Left ventricle myocardium inferior (tissue), 1 donor: ENCODE results near the gene PANK4. TPM values are rescaled to one million over a fixed set of nuclear protein-coding genes. Genes with fewer than 3 reads are reported as not detected.

Experiments used
- DNase-seq: peaks from one replicate; pipeline ENCODE4 v3.0.0-alpha.2; 2020
- H3K27ac ChIP-seq: fragments of 200-600 bp; replicated peaks from 2 replicates; pipeline ENCODE4 v1.8.0; 2021
- H3K27me3 ChIP-seq: fragments of 200-600 bp; 2 replicates; pipeline ENCODE4 v1.8.0; 2021; ENCODE audit warnings: low read depth
- H3K36me3 ChIP-seq: fragments of 200-600 bp; 2 replicates; pipeline ENCODE4 v1.8.0; 2021
- H3K4me1 ChIP-seq: fragments of 200-600 bp; 2 replicates; pipeline ENCODE4 v1.8.0; 2021
- H3K4me3 ChIP-seq: fragments of 200-600 bp; 2 replicates; pipeline ENCODE4 v1.8.0; 2021; ENCODE audit warnings: mild to moderate bottlenecking, moderate library complexity
- H3K9me3 ChIP-seq: fragments of 200-600 bp; replicated peaks from 2 replicates; pipeline ENCODE4 v1.8.0; 2021
- CTCF ChIP-seq: fragments of 200-600 bp; IDR thresholded peaks from 2 replicates; pipeline ENCODE4 v1.8.0; 2021; ENCODE audit warnings: antibody characterized with exemption, mild to moderate bottlenecking, borderline replicate concordance
- intact Hi-C: fragments of 100-400 bp; cut with micrococcal nuclease; formaldehyde crosslinking; loops from one replicate; pipeline ENCODE4 v1.11.0; 2022
- total RNA-seq: library from RNA; stranded (reverse); fragmentation: NEBNext Ultra II Directional; extraction: Animal tissue kit (Norgen Biotek cat#: 25700); gene quantifications from one replicate; pipeline ENCODE4 v1.2.1, GENCODE V29; 2021
- donor health status: DM: no; HTN: yes; CAD: no; lungs with severe emphysema.

The PANK4 gene
- total RNA-seq, 1 donor from 2014 or later = 42.8 TPM

- H3K36me3 ChIP-seq = peaks cover 98% of the 10 kb centered on the region
- no peak for DNase-seq
- no peaks in the 10 kb centered on the region for H3K27me3 ChIP-seq
- H3K4me3 ChIP-seq = no peak overlapping the region
- H3K4me1 ChIP-seq = no peaks in the 10 kb centered on the region
- H3K27ac ChIP-seq = no peak overlapping the region
- no peaks in the 10 kb centered on the region for H3K9me3 ChIP-seq
- intact Hi-C loops = no loop called here
- TF ChIP-seq CTCF = no peak
Observed at GRCh38 chr1:2513939-2514652, 12.3 kb downstream of the PANK4 start.

DNA sequence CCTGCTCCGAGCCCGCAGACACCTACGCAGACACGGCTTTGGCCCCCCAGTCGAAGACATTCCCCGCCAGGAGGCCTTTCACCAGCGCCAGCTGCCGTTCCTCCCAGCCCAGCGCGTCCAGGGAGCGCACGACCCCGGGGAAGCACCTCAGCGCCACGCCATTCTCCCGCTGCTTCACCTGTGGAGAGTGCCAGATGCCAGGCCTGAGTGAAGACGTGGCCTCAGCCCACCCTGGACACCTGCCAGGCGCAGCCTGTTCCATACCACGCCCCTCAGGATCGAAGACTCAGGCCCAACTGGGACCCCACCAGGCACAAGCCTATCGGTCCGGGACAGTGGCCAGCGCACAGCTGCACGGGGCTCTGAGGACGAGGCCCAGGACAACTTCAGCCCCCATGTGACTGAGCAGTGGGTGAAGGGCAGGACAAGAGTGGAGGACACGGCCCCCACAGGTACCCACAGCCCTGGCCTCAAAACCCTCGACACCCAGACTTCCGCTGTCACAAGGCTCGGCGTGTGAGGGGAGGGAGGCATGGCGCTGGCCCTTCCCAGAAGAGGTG is 13.5 kb downstream of the PANK4 start:
- Histone ChIP-seq H3K27me3 (no peaks in the 10 kb centered on the region), H3K4me3 (no peak overlapping the region), H3K27ac (no peak overlapping the region), H3K9me3 (no peaks in the 10 kb centered on the region), H3K4me1 (no peaks in the 10 kb centered on the region), H3K36me3 (peaks cover 98% of the 10 kb centered on the region)
- no peak for DNase-seq
- no peak for TF ChIP-seq CTCF
- intact Hi-C loops = no loop called here

GRCh38 chr1:2510366-2511155 is 15.8 kb downstream of the PANK4 start:
- Histone ChIP-seq H3K27me3 (no peaks in the 10 kb centered on the region), H3K36me3 (peaks cover 77% of the 10 kb centered on the region), H3K4me3 (no peak overlapping the region), H3K9me3 (no peaks in the 10 kb centered on the region), H3K4me1 (peaks cover 16% of the 10 kb centered on the region), H3K27ac (no peak overlapping the region)
- intact Hi-C loops = no loop called here
- DNase-seq = no peak
- TF ChIP-seq CTCF = no peak

GRCh38 chr1:2509589-2509988 is 16.8 kb downstream of the PANK4 start:
- H3K4me1 ChIP-seq = peaks cover 25% of the 10 kb centered on the region
- no peak for TF ChIP-seq CTCF
- no peaks in the 10 kb centered on the region for H3K9me3 ChIP-seq
- H3K27me3 ChIP-seq = peaks cover 7% of the 10 kb centered on the region
- no peak for DNase-seq
- H3K27ac ChIP-seq = no peak overlapping the region
- intact Hi-C loops = no loop called here
- no peak overlapping the region for H3K4me3 ChIP-seq
- H3K36me3 ChIP-seq = peaks cover 68% of the 10 kb centered on the region

- no peaks in the 10 kb centered on the region for H3K9me3 ChIP-seq
- H3K4me1 ChIP-seq = peaks cover 28% of the 10 kb centered on the region
- intact Hi-C loops = no loop called here
- DNase-seq = no peak
- H3K4me3 ChIP-seq = no peak overlapping the region
- TF ChIP-seq CTCF = no peak
- H3K27ac ChIP-seq = no peak overlapping the region
- H3K27me3 ChIP-seq = peaks cover 15% of the 10 kb centered on the region
- peaks cover 61% of the 10 kb centered on the region for H3K36me3 ChIP-seq
Observed at GRCh38 chr1:2508751-2509150, 17.6 kb downstream of the PANK4 start.
